BE2C (cell line): ENCODE results near the gene TAS2R60.
"Not testable (repeated sequence)": the region's sequence is repeated elsewhere in the genome, so short reads cannot be mapped to it uniquely, and the experiment has no call there.

Experiments used
- DNase-seq: peaks from one replicate; pipeline ENCODE4 v3.0.0-alpha.2; 2020
- H3K27me3 ChIP-seq: fragments of 250-450 bp; sonication (Bioruptor Pico); 2 replicates; pipeline ENCODE4 v1.5.1; 2020; ENCODE audit warnings: mild to moderate bottlenecking
- H3K36me3 ChIP-seq: fragments of 250-450 bp; sonication (Bioruptor Pico); 2 replicates; pipeline ENCODE4 v1.5.1; 2020; ENCODE audit warnings: mild to moderate bottlenecking
- H3K4me1 ChIP-seq: fragments of 250-450 bp; sonication (Bioruptor Pico); 2 replicates; pipeline ENCODE4 v1.5.1; 2020
- H3K4me3 ChIP-seq: 2 replicates; pipeline ENCODE4 v1.5.1; 2011; ENCODE audit warnings: low read depth, low read length
- H3K9me3 ChIP-seq: fragments of 250-450 bp; sonication (Bioruptor Pico); 2 replicates; pipeline ENCODE4 v1.5.1; 2020
- TF ChIP-seq, protein P1 (sequence below): IDR thresholded peaks from 2 replicates; pipeline ENCODE4 v1.5.1; 2012; ENCODE audit warnings: mild to moderate bottlenecking, low read depth, low read length

TAS2R60 gene

DNA sequence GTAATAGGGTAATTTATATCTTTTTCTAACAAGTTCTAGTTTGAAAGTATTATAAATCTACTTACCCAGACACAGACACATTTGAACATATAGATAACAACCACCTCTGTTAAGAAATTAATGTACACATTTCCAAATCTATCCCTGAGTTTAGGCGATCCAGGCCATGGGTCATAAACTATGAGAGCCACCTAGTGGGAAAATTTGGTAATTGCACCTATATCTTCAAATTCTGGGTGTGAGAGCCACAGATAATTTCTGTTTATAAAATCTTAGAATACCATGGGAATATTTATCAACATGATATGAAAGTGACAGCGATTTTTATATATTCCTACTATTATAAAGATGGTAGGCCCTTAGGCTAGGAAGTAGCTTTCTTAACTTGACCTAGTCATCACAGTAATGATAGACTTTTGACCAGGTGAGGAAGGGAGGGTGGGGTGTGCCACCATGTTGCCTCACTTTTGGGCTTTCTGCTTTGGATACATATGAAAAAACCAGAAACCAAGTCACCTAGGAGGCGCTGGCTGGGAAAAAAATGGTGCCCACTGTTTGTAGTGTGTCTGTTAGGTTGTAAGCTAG is 26.6 kb upstream of the TAS2R60 start:
- Histone ChIP-seq H3K9me3 (no peaks in the 10 kb centered on the region), H3K27me3 (peaks cover 17% of the 10 kb centered on the region), H3K4me1 (no peaks in the 10 kb centered on the region), H3K4me3 (no peak overlapping the region), H3K36me3 (no peaks in the 10 kb centered on the region)
- TF ChIP-seq, protein P1, sequence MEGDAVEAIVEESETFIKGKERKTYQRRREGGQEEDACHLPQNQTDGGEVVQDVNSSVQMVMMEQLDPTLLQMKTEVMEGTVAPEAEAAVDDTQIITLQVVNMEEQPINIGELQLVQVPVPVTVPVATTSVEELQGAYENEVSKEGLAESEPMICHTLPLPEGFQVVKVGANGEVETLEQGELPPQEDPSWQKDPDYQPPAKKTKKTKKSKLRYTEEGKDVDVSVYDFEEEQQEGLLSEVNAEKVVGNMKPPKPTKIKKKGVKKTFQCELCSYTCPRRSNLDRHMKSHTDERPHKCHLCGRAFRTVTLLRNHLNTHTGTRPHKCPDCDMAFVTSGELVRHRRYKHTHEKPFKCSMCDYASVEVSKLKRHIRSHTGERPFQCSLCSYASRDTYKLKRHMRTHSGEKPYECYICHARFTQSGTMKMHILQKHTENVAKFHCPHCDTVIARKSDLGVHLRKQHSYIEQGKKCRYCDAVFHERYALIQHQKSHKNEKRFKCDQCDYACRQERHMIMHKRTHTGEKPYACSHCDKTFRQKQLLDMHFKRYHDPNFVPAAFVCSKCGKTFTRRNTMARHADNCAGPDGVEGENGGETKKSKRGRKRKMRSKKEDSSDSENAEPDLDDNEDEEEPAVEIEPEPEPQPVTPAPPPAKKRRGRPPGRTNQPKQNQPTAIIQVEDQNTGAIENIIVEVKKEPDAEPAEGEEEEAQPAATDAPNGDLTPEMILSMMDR = peak; percentile 79
- no peak for DNase-seq

DNA sequence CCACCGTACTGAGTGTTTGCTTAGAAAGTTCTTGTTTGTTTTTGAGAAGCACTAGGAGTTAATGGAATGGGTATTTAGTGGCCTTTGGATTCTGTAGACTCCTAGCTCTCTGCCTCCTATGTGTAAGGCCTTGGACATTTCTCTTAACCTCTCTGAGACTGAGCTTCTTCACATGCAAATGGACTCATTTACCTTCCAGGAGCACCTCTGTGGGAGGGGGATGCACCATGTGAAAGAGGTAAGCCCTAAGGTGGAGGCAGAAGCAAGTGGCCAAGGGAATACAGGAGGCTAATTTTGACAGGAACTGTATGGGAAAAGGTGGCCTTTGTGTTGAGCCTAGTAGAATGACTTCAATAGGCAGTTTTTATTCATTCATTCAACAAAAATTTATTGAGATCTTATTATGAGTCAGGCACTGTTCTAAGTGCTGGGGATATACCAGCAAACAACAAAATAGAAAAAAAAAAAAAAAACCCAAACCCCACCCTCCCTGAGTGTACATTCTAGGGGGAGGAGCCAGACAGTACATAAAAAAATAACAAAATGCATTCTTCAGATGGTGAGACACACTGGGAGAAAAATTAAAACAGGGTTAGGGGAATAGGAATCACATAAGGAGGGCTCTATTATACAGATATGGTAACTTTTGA is 25.4 kb upstream of the TAS2R60 start:
- Histone ChIP-seq H3K27me3 (peaks cover 17% of the 10 kb centered on the region), H3K9me3 (no peaks in the 10 kb centered on the region), H3K36me3 (no peaks in the 10 kb centered on the region), H3K4me1 (no peaks in the 10 kb centered on the region), H3K4me3 (no peak overlapping the region)
- DNase-seq = no peak
- TF ChIP-seq, protein P1 = no peak

DNA sequence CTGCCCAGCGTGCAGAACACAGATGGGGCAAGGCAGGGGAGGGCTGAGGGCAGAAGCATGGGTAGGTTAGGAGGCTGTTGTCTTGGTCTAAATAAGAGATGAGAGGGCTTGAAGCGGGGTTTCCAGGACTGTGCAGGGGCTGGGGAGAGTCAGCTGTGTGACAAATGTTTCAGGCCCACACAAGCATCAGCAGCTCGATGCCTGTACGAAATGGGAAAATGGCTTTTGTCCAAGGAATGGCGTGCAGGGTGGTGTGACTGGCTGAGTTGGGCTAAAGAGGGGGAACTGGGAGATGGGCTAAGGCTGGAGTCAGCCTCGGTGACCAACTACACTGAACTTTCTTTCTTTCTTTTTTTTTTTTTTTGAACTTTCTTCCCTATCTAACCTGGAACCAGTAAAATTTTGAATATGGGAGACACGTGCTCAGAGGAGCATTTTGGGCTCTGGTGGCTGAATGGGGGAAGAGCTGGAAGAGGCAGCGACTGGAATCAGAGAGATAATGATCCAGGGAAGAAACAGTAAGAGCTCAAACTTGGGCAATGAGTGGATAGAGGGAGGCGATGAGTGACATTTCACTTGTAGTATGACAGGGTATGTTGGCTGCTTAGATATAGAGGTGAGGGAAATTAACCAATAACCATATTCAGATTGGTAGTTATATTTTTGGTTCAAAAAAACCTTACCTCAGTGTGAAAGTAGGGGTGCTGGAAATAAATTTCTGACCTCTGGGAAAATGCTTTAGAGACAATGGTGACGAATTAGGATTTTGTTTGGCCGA is 24.4 kb upstream of the TAS2R60 start:
- Histone ChIP-seq H3K36me3 (no peaks in the 10 kb centered on the region), H3K4me1 (no peaks in the 10 kb centered on the region), H3K9me3 (no peaks in the 10 kb centered on the region), H3K4me3 (no peak overlapping the region), H3K27me3 (peaks cover 17% of the 10 kb centered on the region)
- DNase-seq = no peak
- TF ChIP-seq, protein P1 = no peak

DNA sequence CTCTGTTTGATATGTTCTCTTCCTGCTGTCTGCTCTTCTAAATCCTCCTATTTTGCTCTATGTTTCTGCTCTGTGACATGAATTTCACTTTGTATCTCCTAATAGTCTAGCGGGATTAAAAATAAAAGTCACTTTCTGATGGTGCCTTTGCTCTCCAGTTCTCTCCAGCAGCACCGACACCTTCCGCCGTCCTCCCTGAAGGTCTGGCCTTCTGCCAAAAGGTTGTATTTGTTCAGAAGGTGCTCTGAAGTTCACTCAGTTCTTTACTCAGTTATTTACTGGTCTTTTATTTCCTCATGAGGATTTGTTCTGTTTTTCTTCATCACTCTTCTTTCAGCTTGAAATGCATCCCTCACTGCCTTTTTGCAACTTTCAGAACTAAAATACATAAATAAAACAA is 23.4 kb upstream of the TAS2R60 start:
- Histone ChIP-seq H3K36me3 (no peaks in the 10 kb centered on the region), H3K4me1 (no peaks in the 10 kb centered on the region), H3K9me3 (no peaks in the 10 kb centered on the region), H3K27me3 (peaks cover 17% of the 10 kb centered on the region), H3K4me3 (no peak overlapping the region)
- no peak for DNase-seq
- TF ChIP-seq, protein P1 = no peak

DNA sequence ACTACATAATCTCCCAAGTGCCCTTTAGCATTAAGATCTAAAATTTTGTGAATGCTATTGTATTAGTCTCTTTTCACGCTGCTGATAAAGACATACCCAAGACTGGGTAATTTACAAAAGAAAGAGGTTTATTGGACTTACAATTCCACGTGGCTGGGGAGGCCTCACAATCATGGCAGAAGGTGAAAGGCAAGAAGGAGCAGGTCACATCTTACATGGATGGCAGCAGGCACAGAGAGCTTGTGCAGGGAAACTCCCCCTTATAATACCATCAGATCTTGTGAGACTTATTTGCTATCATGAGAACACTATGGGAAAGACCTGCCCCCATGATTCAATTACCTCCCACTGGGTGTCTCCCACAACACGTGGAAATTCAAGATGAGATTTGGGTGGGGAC is 22.6 kb upstream of the TAS2R60 start:
- not testable (repeated sequence) for DNase-seq, H3K9me3 ChIP-seq, H3K36me3 ChIP-seq, H3K4me1 ChIP-seq, H3K4me3 ChIP-seq
- H3K27me3 ChIP-seq = peaks cover 13% of the 10 kb centered on the region

DNA sequence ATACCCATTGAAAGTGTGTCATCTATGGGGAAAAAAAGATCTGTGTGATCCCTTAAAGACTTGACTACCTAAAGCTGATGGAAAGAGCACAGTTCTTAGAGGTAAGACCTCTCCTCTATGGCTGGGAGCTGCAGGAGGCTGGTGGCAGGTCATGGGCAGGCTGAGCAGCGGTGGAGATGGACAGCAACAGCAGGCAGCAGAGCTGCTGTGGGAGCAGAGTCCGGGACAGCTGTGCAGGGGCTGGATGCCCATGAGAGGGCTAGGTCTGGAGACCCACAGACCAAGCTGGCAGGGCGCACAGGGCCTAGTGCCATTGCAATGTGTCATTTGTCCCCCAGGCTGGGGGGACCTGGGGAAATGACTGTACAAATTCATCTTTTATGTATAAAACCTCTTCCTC is 21.2 kb upstream of the TAS2R60 start:
- Histone ChIP-seq H3K27me3 (peaks cover 6% of the 10 kb centered on the region), H3K36me3 (no peaks in the 10 kb centered on the region), H3K4me3 (no peak overlapping the region), H3K9me3 (no peaks in the 10 kb centered on the region), H3K4me1 (no peaks in the 10 kb centered on the region)
- TF ChIP-seq, protein P1 = no peak
- DNase-seq = no peak

DNA sequence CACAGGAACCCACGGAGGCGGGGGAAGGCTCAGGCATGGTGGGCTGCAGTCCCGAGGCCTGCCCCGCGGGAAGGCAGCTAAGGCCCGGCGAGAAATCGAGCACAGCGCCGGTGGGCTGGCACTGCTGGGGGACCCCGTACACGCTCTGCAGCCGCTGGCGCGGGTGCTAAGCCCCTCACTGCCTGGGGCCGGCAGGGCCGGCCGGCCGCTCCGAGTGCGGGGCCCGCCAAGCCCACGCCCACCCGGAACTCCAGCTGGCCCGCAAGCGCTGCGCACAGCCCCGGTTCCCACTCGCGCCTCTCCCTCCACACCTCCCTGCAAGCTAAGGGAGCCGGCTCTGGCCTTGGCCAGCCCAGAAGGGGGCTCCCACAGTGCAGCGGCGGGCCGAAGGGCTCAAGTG is 18.8 kb upstream of the TAS2R60 start:
- H3K4me3 ChIP-seq, DNase-seq, H3K36me3 ChIP-seq, H3K9me3 ChIP-seq, H3K4me1 ChIP-seq, H3K27me3 ChIP-seq: not testable (repeated sequence)
